HepG2 (cell line): ENCODE results near the gene LBX2. TPM values are rescaled to one million over a fixed set of nuclear protein-coding genes. Genes with fewer than 3 reads are reported as not detected.

Experiments
- CHCHD3 ChIP-seq: sonication (generic); formaldehyde crosslinking; IDR thresholded peaks from 2 replicates; pipeline ENCODE4 v1.8.0; 2022; ENCODE audit warnings: mild to moderate bottlenecking, missing genetic modification reagents, moderate library complexity
- CREBL2 ChIP-seq: sonication (generic); formaldehyde crosslinking; IDR thresholded peaks from 2 replicates; pipeline ENCODE4 v1.8.1; 2023; ENCODE audit warnings: missing genetic modification reagents, mild to moderate bottlenecking, borderline replicate concordance
- E2F1 ChIP-seq: sonication (generic); formaldehyde crosslinking; IDR thresholded peaks from 2 replicates; pipeline ENCODE4 v1.5.0; 2020; ENCODE audit warnings: missing genetic modification reagents
- KMT2A ChIP-seq: sonication (generic); formaldehyde crosslinking; IDR thresholded peaks from 2 replicates; pipeline ENCODE4 v1.4.0; 2020; ENCODE audit warnings: missing genetic modification reagents
- NONO ChIP-seq, 2 experiments: fragments of 450-650 bp in 1 of 2; sonication (generic) in 1 of 2; formaldehyde crosslinking in 1 of 2; IDR thresholded peaks in 1 of 2; conservative IDR thresholded peaks in 1 of 2; 2 replicates each; pipeline versions ENCODE4 v1.6.1 to v1.8.0; 2017 to 2022; ENCODE audit warnings: mild to moderate bottlenecking in 1 of 2, missing genetic modification reagents in 1 of 2, moderate library complexity in 1 of 2
- POLR2G ChIP-seq: fragments of 200-400 bp; formaldehyde crosslinking; IDR thresholded peaks from 2 replicates; pipeline ENCODE4 v1.6.1; 2018; ENCODE audit warnings: mild to moderate bottlenecking, low read depth, low read length, moderate library complexity
- RAD21 ChIP-seq: fragments of 450-650 bp; formaldehyde crosslinking; IDR thresholded peaks from 2 replicates; pipeline ENCODE4 v1.5.0; 2020; ENCODE audit warnings: mild to moderate bottlenecking
- REPIN1 ChIP-seq: sonication (generic); formaldehyde crosslinking; IDR thresholded peaks from 2 replicates; pipeline ENCODE4 v1.8.0; 2022; ENCODE audit warnings: missing genetic modification reagents, low read depth, mild to moderate bottlenecking, borderline replicate concordance
- SOX13 ChIP-seq, 3 experiments: fragments of 450-650 bp in 1 of 3; sonication (generic) in 1 of 3; formaldehyde crosslinking in 1 of 3; IDR thresholded peaks in 2 of 3; conservative IDR thresholded peaks in 1 of 3; 2 replicates each; pipeline versions ENCODE4 v1.5.0 to v1.6.1; 2016 to 2020; ENCODE audit warnings: antibody characterized with exemption in 1 of 3, mild to moderate bottlenecking in 1 of 3, missing compliant biosample characterization in 1 of 3, missing genetic modification reagents in 1 of 3, moderate library complexity in 1 of 3
- ZNF589 ChIP-seq: sonication (generic); formaldehyde crosslinking; conservative IDR thresholded peaks from 2 replicates; pipeline ENCODE4 v1.8.0; 2022; ENCODE audit warnings: mild to moderate bottlenecking, moderate library complexity, missing genetic modification reagents
- ZNF646 ChIP-seq: sonication (generic); formaldehyde crosslinking; IDR thresholded peaks from 2 replicates; pipeline ENCODE4 v1.9.0; 2021; ENCODE audit warnings: mild to moderate bottlenecking, missing genetic modification reagents
- ZNF660 ChIP-seq: sonication (generic); formaldehyde crosslinking; IDR thresholded peaks from 2 replicates; pipeline ENCODE4 v1.5.1; 2020; ENCODE audit warnings: mild to moderate bottlenecking, low read depth, missing genetic modification reagents, borderline replicate concordance
- ZNF687 ChIP-seq: sonication (generic); formaldehyde crosslinking; IDR thresholded peaks from 2 replicates; pipeline ENCODE4 v1.5.1; 2020; ENCODE audit warnings: mild to moderate bottlenecking, missing genetic modification reagents, moderate library complexity
- polyA plus RNA-seq, 8 experiments: library from polyadenylated mRNA; depleted of rRNA in 3 of 8; stranded (reverse) in 7 of 8; unstranded in 1 of 8; fragments of >200 nt; fragmentation: Illumina TruSeq in 4 of 8; extraction: Trizol in 4 of 8; gene quantifications; 2 replicates each; pipeline versions ENCODE4 v1.2.1 to v1.2.3, GENCODE V29; 2011 to 2016; ENCODE audit warnings: low read depth in 4 of 8, missing spikeins in 1 of 8, mixed read lengths in 1 of 8; ENCODE audit not compliant: insufficient read depth in 1 of 8
- total RNA-seq, 5 experiments: library from RNA; depleted of rRNA; stranded (reverse); fragments of >200 nt; fragmentation: Illumina TruSeq; extraction: Trizol; gene quantifications; 2 replicates each; pipeline ENCODE4 v1.2.3, GENCODE V29; 2016; ENCODE audit warnings: low read depth in 1 of 5

The LBX2 gene
- total and polyA plus RNA-seq, 2 of the 13 experiments (the other 11 are each of a cell fraction or from before 2014, with no cell fraction given): 6.4 to 8.1 TPM

- 0 out of 2 replicates have a peak, but pooled peaks have one; percentile 8 for TF ChIP-seq ZNF646 (CRISPR knock-in tag)
- 0 out of 2 replicates have a peak, but pooled peaks have one; percentile 7 for TF ChIP-seq E2F1
- TF ChIP-seq SOX13 (IDR thresholded peaks at IDR 0.05): no peak
- 0 out of 4 replicates have a peak, but pooled peaks of 1 of the 2 experiments have one; percentile 33 for TF ChIP-seq SOX13 (CRISPR knock-in tag; conservative IDR thresholded peaks at IDR 0.05 in 1 of 2, IDR thresholded peaks at IDR 0.05 in 1 of 2)
- TF ChIP-seq CHCHD3: peak; percentile 8; the same call in 1 of the 2 replicates
- TF ChIP-seq NONO (IDR thresholded peaks at IDR 0.05): no peak
- no peak for TF ChIP-seq NONO (CRISPR knock-in tag; conservative IDR thresholded peaks at IDR 0.05)
- TF ChIP-seq REPIN1 (CRISPR knock-in tag): no peak
- TF ChIP-seq POLR2G: peak; percentile 32; the same call in 1 of the 2 replicates
- no peak for TF ChIP-seq ZNF589 (CRISPR knock-in tag)
- peak; percentile 20; the same call in 1 of the 2 replicates for TF ChIP-seq RAD21
- TF ChIP-seq CREBL2 (CRISPR knock-in tag): no peak
- TF ChIP-seq KMT2A (CRISPR knock-in tag): 0 out of 2 replicates have a peak, but pooled peaks have one; percentile 8
- no peak for TF ChIP-seq ZNF687
- TF ChIP-seq ZNF660: no peak
These were observed 4.4 kb upstream of the LBX2 start (continued) for GRCh38 chr2:74503506-74504475.
